HepG2 (cell line): ENCODE measurements around the gene USP25. TPM values are rescaled to one million over a fixed set of nuclear protein-coding genes. Genes with fewer than 3 reads are reported as not detected.

ENCODE experiments used
- AKAP8 ChIP-seq: sonication (generic); formaldehyde crosslinking; IDR thresholded peaks from 2 replicates; pipeline ENCODE4 v1.5.1; 2020; ENCODE audit warnings: mild to moderate bottlenecking, missing genetic modification reagents
- BCL6 ChIP-seq: IDR thresholded peaks from 2 replicates; pipeline ENCODE4 v1.6.1; 2016; ENCODE audit warnings: missing genetic modification reagents, missing compliant biosample characterization
- CC2D1A ChIP-seq: sonication (generic); formaldehyde crosslinking; IDR thresholded peaks from 2 replicates; pipeline ENCODE4 v1.8.1; 2023; ENCODE audit warnings: mild to moderate bottlenecking, missing genetic modification reagents
- CCDC6 ChIP-seq: sonication (generic); formaldehyde crosslinking; IDR thresholded peaks from 2 replicates; pipeline ENCODE4 v1.8.1; 2022; ENCODE audit warnings: mild to moderate bottlenecking, missing genetic modification reagents, moderate library complexity
- HDAC6 ChIP-seq: fragments of 200-600 bp; sonication (generic); IDR thresholded peaks from 2 replicates; pipeline ENCODE4 v1.7.0; 2017; ENCODE audit warnings: mild to moderate bottlenecking, antibody characterized with exemption, low read length, low read depth
- HOXA3 ChIP-seq: sonication (generic); formaldehyde crosslinking; IDR thresholded peaks from 2 replicates; pipeline ENCODE4 v1.5.0; 2020; ENCODE audit warnings: missing genetic modification reagents
- IKZF4 ChIP-seq: sonication (generic); formaldehyde crosslinking; IDR thresholded peaks from 2 replicates; pipeline ENCODE4 v1.5.1; 2020; ENCODE audit warnings: borderline replicate concordance, mild to moderate bottlenecking, low read depth, missing genetic modification reagents; ENCODE audit errors: not compliant biosample characterization
- MLLT10 ChIP-seq: sonication (generic); formaldehyde crosslinking; IDR thresholded peaks from 2 replicates; pipeline ENCODE4 v1.4.0; 2020; ENCODE audit warnings: missing genetic modification reagents
- MTA3 ChIP-seq: sonication (generic); formaldehyde crosslinking; IDR thresholded peaks from 2 replicates; pipeline ENCODE4 v1.4.0; 2020; ENCODE audit warnings: missing genetic modification reagents
- NFYB ChIP-seq: sonication (generic); formaldehyde crosslinking; IDR thresholded peaks from 2 replicates; pipeline ENCODE4 v1.4.0; 2020; ENCODE audit warnings: missing genetic modification reagents
- PATZ1 ChIP-seq: sonication (generic); formaldehyde crosslinking; IDR thresholded peaks from 2 replicates; pipeline ENCODE4 v1.4.0; 2020; ENCODE audit warnings: missing genetic modification reagents
- PAX8 ChIP-seq: sonication (generic); formaldehyde crosslinking; IDR thresholded peaks from 2 replicates; pipeline ENCODE4 v1.8.0; 2022; ENCODE audit warnings: mild to moderate bottlenecking, missing genetic modification reagents, borderline replicate concordance
- POLR2G ChIP-seq: fragments of 200-400 bp; formaldehyde crosslinking; IDR thresholded peaks from 2 replicates; pipeline ENCODE4 v1.6.1; 2018; ENCODE audit warnings: mild to moderate bottlenecking, low read depth, low read length, moderate library complexity
- TBP ChIP-seq: sonication (generic); formaldehyde crosslinking; IDR thresholded peaks from 2 replicates; pipeline ENCODE4 v1.5.0; 2020; ENCODE audit warnings: missing genetic modification reagents
- TBX3 ChIP-seq: fragments of 450-650 bp; IDR thresholded peaks from 2 replicates; pipeline ENCODE4 v1.6.1; 2017; ENCODE audit warnings: antibody characterized with exemption, mild to moderate bottlenecking, inconsistent platforms, borderline replicate concordance
- TOPORS ChIP-seq: sonication (generic); formaldehyde crosslinking; IDR thresholded peaks from 2 replicates; pipeline ENCODE4 v1.8.0; 2023; ENCODE audit warnings: mild to moderate bottlenecking, missing genetic modification reagents
- TP53 ChIP-seq: sonication (generic); formaldehyde crosslinking; conservative IDR thresholded peaks from 2 replicates; pipeline ENCODE4 v1.4.0; 2020; ENCODE audit warnings: missing genetic modification reagents
- ZBTB42 ChIP-seq: sonication (generic); formaldehyde crosslinking; IDR thresholded peaks from 2 replicates; pipeline ENCODE4 v1.5.0; 2020; ENCODE audit warnings: mild to moderate bottlenecking, missing genetic modification reagents
- ZFP90 ChIP-seq: sonication (generic); formaldehyde crosslinking; IDR thresholded peaks from 2 replicates; pipeline ENCODE4 v1.8.0; 2022; ENCODE audit warnings: missing genetic modification reagents, mild to moderate bottlenecking, inconsistent platforms, borderline replicate concordance
- ZFY ChIP-seq: sonication (generic); formaldehyde crosslinking; IDR thresholded peaks from 2 replicates; pipeline ENCODE4 v1.4.0; 2020; ENCODE audit warnings: missing genetic modification reagents
- ZNF24 ChIP-seq: fragments of 450-650 bp; IDR thresholded peaks from 2 replicates; pipeline ENCODE4 v1.6.1; 2017; ENCODE audit warnings: antibody characterized with exemption, mild to moderate bottlenecking
- ZNF557 ChIP-seq: sonication (generic); formaldehyde crosslinking; IDR thresholded peaks from 2 replicates; pipeline ENCODE4 v1.4.0; 2020; ENCODE audit warnings: missing genetic modification reagents
- ZNF773 ChIP-seq: sonication (generic); formaldehyde crosslinking; IDR thresholded peaks from 2 replicates; pipeline ENCODE4 v1.4.0; 2020; ENCODE audit warnings: missing genetic modification reagents, borderline replicate concordance
- ZSCAN12 ChIP-seq: sonication (generic); formaldehyde crosslinking; IDR thresholded peaks from 2 replicates; pipeline ENCODE4 v1.9.0; 2021; ENCODE audit warnings: mild to moderate bottlenecking, missing genetic modification reagents
- ZSCAN9 ChIP-seq: IDR thresholded peaks from 2 replicates; pipeline ENCODE4 v1.6.1; 2016; ENCODE audit warnings: borderline replicate concordance
- polyA plus RNA-seq, 8 experiments: library from polyadenylated mRNA; depleted of rRNA in 3 of 8; stranded (reverse) in 7 of 8; unstranded in 1 of 8; fragments of >200 nt; fragmentation: Illumina TruSeq in 4 of 8; extraction: Trizol in 4 of 8; gene quantifications; 2 replicates each; pipeline versions ENCODE4 v1.2.1 to v1.2.3, GENCODE V29; 2011 to 2016; ENCODE audit warnings: low read depth in 4 of 8, missing spikeins in 1 of 8, mixed read lengths in 1 of 8; ENCODE audit not compliant: insufficient read depth in 1 of 8
- total RNA-seq, 5 experiments: library from RNA; depleted of rRNA; stranded (reverse); fragments of >200 nt; fragmentation: Illumina TruSeq; extraction: Trizol; gene quantifications; 2 replicates each; pipeline ENCODE4 v1.2.3, GENCODE V29; 2016; ENCODE audit warnings: low read depth in 1 of 5
- TF ChIP-seq, protein P1 (sequence below): sonication (generic); formaldehyde crosslinking; IDR thresholded peaks from 2 replicates; pipeline ENCODE4 v1.5.0; 2020; ENCODE audit warnings: missing genetic modification reagents
- TF ChIP-seq, protein P2 (sequence below): sonication (generic); formaldehyde crosslinking; IDR thresholded peaks from 2 replicates; pipeline ENCODE4 v1.4.0; 2020; ENCODE audit warnings: low read depth, mild to moderate bottlenecking, missing genetic modification reagents

Gene USP25
- total and polyA plus RNA-seq, 2 of the 13 experiments (the other 11 are each of a cell fraction or from before 2014, with no cell fraction given): 12.4 to 26.3 TPM

- TF ChIP-seq HDAC6 (no peak), PAX8 (CRISPR knock-in tag) (peak; percentile 66; the same call in 1 of the 2 replicates), NFYB (no peak), HOXA3 (CRISPR knock-in tag) (peak; percentile 68), ZNF24 (no peak), ZBTB42 (CRISPR knock-in tag) (no peak), BCL6 (CRISPR knock-in tag) (no peak), ZFP90 (CRISPR knock-in tag) (no peak), ZFY (peak; percentile 83), ZSCAN9 (CRISPR knock-in tag) (no peak), ZSCAN12 (CRISPR knock-in tag) (no peak), ZNF773 (peak; percentile 51; the same call in 1 of the 2 replicates), TOPORS (CRISPR knock-in tag) (0 out of 2 replicates have a peak, but pooled peaks have one; percentile 28), TBP (CRISPR knock-in tag) (no peak), CCDC6 (CRISPR knock-in tag) (0 out of 2 replicates have a peak, but pooled peaks have one; percentile 53), PATZ1 (CRISPR knock-in tag) (peak; percentile 25; the same call in 1 of the 2 replicates), ZNF557 (no peak), MLLT10 (CRISPR knock-in tag) (no peak), CC2D1A (CRISPR knock-in tag) (no peak), MTA3 (CRISPR knock-in tag) (no peak), TP53 (CRISPR knock-in tag) (no peak), AKAP8 (CRISPR knock-in tag) (no peak), TBX3 (no peak), IKZF4 (CRISPR knock-in tag) (peak; percentile 81), POLR2G (peak; percentile 77)
- TF ChIP-seq, protein P1, sequence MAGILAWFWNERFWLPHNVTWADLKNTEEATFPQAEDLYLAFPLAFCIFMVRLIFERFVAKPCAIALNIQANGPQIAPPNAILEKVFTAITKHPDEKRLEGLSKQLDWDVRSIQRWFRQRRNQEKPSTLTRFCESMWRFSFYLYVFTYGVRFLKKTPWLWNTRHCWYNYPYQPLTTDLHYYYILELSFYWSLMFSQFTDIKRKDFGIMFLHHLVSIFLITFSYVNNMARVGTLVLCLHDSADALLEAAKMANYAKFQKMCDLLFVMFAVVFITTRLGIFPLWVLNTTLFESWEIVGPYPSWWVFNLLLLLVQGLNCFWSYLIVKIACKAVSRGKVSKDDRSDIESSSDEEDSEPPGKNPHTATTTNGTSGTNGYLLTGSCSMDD: no peak
- TF ChIP-seq, protein P2, sequence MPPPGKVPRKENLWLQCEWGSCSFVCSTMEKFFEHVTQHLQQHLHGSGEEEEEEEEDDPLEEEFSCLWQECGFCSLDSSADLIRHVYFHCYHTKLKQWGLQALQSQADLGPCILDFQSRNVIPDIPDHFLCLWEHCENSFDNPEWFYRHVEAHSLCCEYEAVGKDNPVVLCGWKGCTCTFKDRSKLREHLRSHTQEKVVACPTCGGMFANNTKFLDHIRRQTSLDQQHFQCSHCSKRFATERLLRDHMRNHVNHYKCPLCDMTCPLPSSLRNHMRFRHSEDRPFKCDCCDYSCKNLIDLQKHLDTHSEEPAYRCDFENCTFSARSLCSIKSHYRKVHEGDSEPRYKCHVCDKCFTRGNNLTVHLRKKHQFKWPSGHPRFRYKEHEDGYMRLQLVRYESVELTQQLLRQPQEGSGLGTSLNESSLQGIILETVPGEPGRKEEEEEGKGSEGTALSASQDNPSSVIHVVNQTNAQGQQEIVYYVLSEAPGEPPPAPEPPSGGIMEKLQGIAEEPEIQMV (CRISPR knock-in tag): 0 out of 2 replicates have a peak, but pooled peaks have one; percentile 43
Measured at GRCh38 chr21:15729674-15730483, at the start of gene USP25 (continued).
